Esophagus squamous epithelium (tissue), 5 donors: ENCODE results near the gene SPRED1. TPM values are rescaled to one million over a fixed set of nuclear protein-coding genes. Genes with fewer than 3 reads are reported as not detected.

Experiments used
- DNase-seq: peaks from one replicate; lab custom pipeline; 2025; lab: John Stamatoyannopoulos, UW
- H3K27ac ChIP-seq, 4 donors: fragments of 200-600 bp; sonication (generic); one replicate each; pipeline ENCODE4 v1.5.1; 2016 to 2019; ENCODE audit warnings: mild to moderate bottlenecking in 1 of 4
- H3K27me3 ChIP-seq, 4 donors: fragments of 200-600 bp; sonication (generic); 1 replicate in 3 of 4; 2 replicates in 1 of 4; pipeline versions ENCODE4 v1.5.1 to v1.6.0; 2017 to 2021; ENCODE audit warnings: antibody characterized with exemption in 1 of 4
- H3K36me3 ChIP-seq, 3 donors: fragments of 200-600 bp; sonication (generic); one replicate each; pipeline ENCODE4 v1.5.1; 2016 to 2019
- H3K4me1 ChIP-seq, 3 donors: fragments of 200-600 bp; sonication (generic); one replicate each; pipeline ENCODE4 v1.5.1; 2017 to 2019
- H3K4me3 ChIP-seq, 4 donors: fragments of 200-600 bp; sonication (generic); 1 replicate in 3 of 4; 2 replicates in 1 of 4; pipeline ENCODE4 v1.5.1; 2016 to 2019; ENCODE audit warnings: mild to moderate bottlenecking in 2 of 4, moderate library complexity in 1 of 4
- H3K9me3 ChIP-seq, 3 donors: fragments of 200-600 bp; sonication (generic); one replicate each; pipeline ENCODE4 v1.5.1; 2016 to 2019
- CTCF ChIP-seq, 6 experiments: fragments of 450-650 bp in 4 of 6; fragments of 200-600 bp in 2 of 6; sonication (generic) in 2 of 6; IDR thresholded peaks; one replicate each; pipeline ENCODE4 v1.5.1; 2016 to 2019; ENCODE audit warnings: antibody characterized with exemption in 6 of 6, mild to moderate bottlenecking in 4 of 6, moderate library complexity in 4 of 6
- POLR2A ChIP-seq, 4 donors: fragments of 450-650 bp; IDR thresholded peaks; one replicate each; pipeline ENCODE4 v1.6.1; 2017; ENCODE audit warnings: antibody characterized with exemption in 4 of 4, mild to moderate bottlenecking in 4 of 4, moderate library complexity in 3 of 4
- WGBS, 2 donors: methylation state at CpG; one replicate each; pipeline ENCODE4 v1.1.5; 2018; 5-methylcytosine and 5-hydroxymethylcytosine counted together
- intact Hi-C: fragments of 100-400 bp; cut with DNase I; formaldehyde crosslinking; loops from one replicate; pipeline ENCODE4 v1.15.0; 2022
- total RNA-seq, 4 donors: library from RNA; depleted of rRNA; stranded (reverse); fragments of >200 nt; gene quantifications; one replicate each; pipeline ENCODE4 v1.1.0, GENCODE V29; 2016
- donor health status: DM: yes; HTN: yes; CAD: no.

Gene SPRED1
- total RNA-seq, 4 donors from 2014 or later = 4.3 to 16.4 (median 9.3) TPM

GRCh38 chr15:38211249-38211648 lies 41.4 kb upstream of the SPRED1 start:
- H3K27me3 ChIP-seq = no peaks in the 10 kb centered on the region
- TF ChIP-seq POLR2A (IDR thresholded peaks at IDR 0.05) = no peak
- TF ChIP-seq CTCF (IDR thresholded peaks at IDR 0.05) = no peak
- no peaks in the 10 kb centered on the region for H3K9me3 ChIP-seq
- no peak overlapping the region for H3K4me3 ChIP-seq
- H3K27ac ChIP-seq = no peak overlapping the region
- DNase-seq = no peak
- peaks cover 0 to 15% (median 3%) of the 10 kb centered on the region in 3 donors for H3K4me1 ChIP-seq
- intact Hi-C loops = no loop called here
- H3K36me3 ChIP-seq = no peaks in the 10 kb centered on the region

DNA sequence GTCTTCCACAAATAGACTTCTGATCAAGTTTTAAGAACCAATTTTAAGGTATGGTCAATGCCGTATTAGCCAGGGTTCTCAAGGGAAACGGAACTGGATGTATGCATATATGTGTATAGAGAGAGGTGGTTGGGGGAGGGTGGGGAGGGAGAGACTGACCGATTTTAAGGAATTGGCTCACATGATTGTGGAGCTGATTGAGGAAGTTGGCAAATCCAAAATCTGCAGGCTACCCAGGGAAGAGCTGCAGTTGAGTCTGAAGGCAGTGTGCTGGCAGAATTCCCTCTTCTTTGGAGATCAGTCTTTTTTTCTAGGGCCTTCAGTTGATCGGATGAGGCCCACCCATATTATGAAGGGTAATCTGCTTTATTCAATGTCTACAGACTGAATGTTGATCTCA lies 40.8 kb upstream of the SPRED1 start:
- intact Hi-C loops = no loop called here
- H3K27ac ChIP-seq = no peak overlapping the region
- DNase-seq = no peak
- no peaks in the 10 kb centered on the region for H3K36me3 ChIP-seq
- no peak for TF ChIP-seq CTCF (IDR thresholded peaks at IDR 0.05)
- TF ChIP-seq POLR2A (IDR thresholded peaks at IDR 0.05) = no peak
- peaks cover 0 to 11% (median 3%) of the 10 kb centered on the region in 3 donors for H3K4me1 ChIP-seq
- H3K4me3 ChIP-seq = no peak overlapping the region
- H3K27me3 ChIP-seq = no peaks in the 10 kb centered on the region
- WGBS, 2 donors = 82 to 88% methylated on average over 4 of the region's 4 CpGs
- no peaks in the 10 kb centered on the region for H3K9me3 ChIP-seq

GRCh38 chr15:38212729-38213351 lies 39.8 kb upstream of the SPRED1 start:
- WGBS, 2 donors = 80 to 83% methylated on average over 3 of the region's 3 CpGs

GRCh38 chr15:38213356-38213755 lies 39.3 kb upstream of the SPRED1 start:
- Histone ChIP-seq H3K9me3 (no peaks in the 10 kb centered on the region), H3K27me3 (no peaks in the 10 kb centered on the region), H3K27ac (no peak overlapping the region), H3K4me1 (peaks cover 0 to 18% (median 6%) of the 10 kb centered on the region in 3 donors), H3K4me3 (no peak overlapping the region), H3K36me3 (no peaks in the 10 kb centered on the region)
- intact Hi-C loops = no loop called here
- 96 to 100% methylated on average over 1 to 2 of the region's 2 CpGs for WGBS, 2 donors
- TF ChIP-seq POLR2A (IDR thresholded peaks at IDR 0.05) = no peak
- TF ChIP-seq CTCF (IDR thresholded peaks at IDR 0.05) = no peak
- no peak for DNase-seq

More at GRCh38 chr15:38212729-38213351, 39.8 kb upstream of the SPRED1 start:
- DNase-seq = no peak
- intact Hi-C loops = no loop called here
- no peak overlapping the region for H3K27ac ChIP-seq
- no peaks in the 10 kb centered on the region for H3K36me3 ChIP-seq
- no peak overlapping the region for H3K4me3 ChIP-seq
- no peak for TF ChIP-seq POLR2A (IDR thresholded peaks at IDR 0.05)
- TF ChIP-seq CTCF (IDR thresholded peaks at IDR 0.05) = no peak
- H3K27me3 ChIP-seq = no peaks in the 10 kb centered on the region
- H3K4me1 ChIP-seq = peaks cover 0 to 13% (median 5%) of the 10 kb centered on the region in 3 donors
- H3K9me3 ChIP-seq = no peaks in the 10 kb centered on the region

DNA sequence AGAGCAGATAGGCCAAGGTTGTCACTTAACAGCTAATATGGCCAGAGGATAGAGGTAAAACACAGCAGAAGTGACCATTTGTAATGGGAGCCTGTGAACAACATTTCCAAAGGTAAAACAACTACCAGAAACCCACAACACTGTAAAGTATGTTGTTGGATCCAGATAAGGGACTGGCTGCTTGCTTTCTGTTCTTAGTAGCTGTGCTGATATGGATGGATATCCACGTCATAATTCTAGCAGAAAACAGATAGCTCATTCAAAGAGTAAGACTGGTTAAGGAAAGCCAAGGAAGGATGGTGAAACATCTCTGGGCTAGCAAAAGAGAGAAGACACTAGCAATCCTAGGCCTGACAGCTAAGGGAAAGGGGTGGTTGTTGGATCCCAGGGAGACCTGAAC lies 36.9 kb upstream of the SPRED1 start:
- Histone ChIP-seq H3K9me3 (no peaks in the 10 kb centered on the region), H3K4me1 (peaks cover 0 to 23% (median 9%) of the 10 kb centered on the region in 3 donors), H3K27ac (no peak overlapping the region), H3K4me3 (no peak overlapping the region), H3K27me3 (peaks cover 0 to 3% (median 0%) of the 10 kb centered on the region in 4 donors), H3K36me3 (no peaks in the 10 kb centered on the region)
- intact Hi-C loops = no loop called here
- DNase-seq = no peak
- 94% methylated on average over 1 of the region's 1 CpG for WGBS, 2 donors
- TF ChIP-seq POLR2A (IDR thresholded peaks at IDR 0.05) (no peak), CTCF (IDR thresholded peaks at IDR 0.05) (no peak)
